PC-9 (cell line): ENCODE data around the gene F11R.

ENCODE experiments used
- EZH2 ChIP-seq: fragments of 200-600 bp; sonication (generic); IDR thresholded peaks from 2 replicates; pipeline ENCODE4 v1.8.0; 2017; ENCODE audit warnings: antibody characterized with exemption, low read depth
- TF ChIP-seq, protein P1 (sequence below): fragments of 200-600 bp; sonication (generic); conservative IDR thresholded peaks from 2 replicates; pipeline ENCODE4 v1.6.1; 2017; ENCODE audit warnings: mixed run types, antibody characterized with exemption, mild to moderate bottlenecking, moderate library complexity

DNA sequence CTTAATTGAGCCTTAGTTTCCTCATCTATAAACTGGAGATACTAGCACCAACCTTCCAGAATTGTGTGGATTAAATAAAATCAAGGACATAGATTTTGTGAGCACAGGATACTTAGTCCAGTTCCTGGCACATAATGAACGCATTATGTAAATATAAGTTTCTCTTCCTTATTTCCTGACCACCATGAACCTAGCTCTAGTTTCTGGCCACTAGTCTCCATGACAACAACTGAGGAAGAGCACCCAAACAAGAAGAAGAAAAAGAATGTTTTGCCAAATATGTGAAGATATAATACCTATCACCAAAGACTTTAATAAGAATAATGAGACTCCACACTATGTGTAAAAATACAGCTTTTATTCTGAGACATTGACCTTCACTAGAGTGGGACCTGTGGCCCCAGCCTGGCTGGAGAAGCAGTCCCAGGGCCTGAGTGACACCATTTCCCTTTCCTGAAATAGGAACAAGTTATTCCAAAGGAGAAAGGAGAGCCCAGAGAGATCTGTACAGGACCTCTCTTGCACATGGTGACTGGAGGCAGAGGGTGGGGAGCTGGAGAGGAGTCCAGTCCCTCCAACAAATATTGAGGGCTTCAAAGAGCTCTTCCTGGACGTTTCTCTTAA is 25.8 kb upstream of the F11R start:
- TF ChIP-seq, protein P1, sequence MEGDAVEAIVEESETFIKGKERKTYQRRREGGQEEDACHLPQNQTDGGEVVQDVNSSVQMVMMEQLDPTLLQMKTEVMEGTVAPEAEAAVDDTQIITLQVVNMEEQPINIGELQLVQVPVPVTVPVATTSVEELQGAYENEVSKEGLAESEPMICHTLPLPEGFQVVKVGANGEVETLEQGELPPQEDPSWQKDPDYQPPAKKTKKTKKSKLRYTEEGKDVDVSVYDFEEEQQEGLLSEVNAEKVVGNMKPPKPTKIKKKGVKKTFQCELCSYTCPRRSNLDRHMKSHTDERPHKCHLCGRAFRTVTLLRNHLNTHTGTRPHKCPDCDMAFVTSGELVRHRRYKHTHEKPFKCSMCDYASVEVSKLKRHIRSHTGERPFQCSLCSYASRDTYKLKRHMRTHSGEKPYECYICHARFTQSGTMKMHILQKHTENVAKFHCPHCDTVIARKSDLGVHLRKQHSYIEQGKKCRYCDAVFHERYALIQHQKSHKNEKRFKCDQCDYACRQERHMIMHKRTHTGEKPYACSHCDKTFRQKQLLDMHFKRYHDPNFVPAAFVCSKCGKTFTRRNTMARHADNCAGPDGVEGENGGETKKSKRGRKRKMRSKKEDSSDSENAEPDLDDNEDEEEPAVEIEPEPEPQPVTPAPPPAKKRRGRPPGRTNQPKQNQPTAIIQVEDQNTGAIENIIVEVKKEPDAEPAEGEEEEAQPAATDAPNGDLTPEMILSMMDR, result no peak
- TF ChIP-seq EZH2, result no peak
